Stomach (tissue), 9 donors: ENCODE measurements around the gene ARRB1. TPM values are rescaled to one million over a fixed set of nuclear protein-coding genes. Genes with fewer than 3 reads are reported as not detected.

ENCODE experiments used
- DNase-seq, 2 donors: peaks; one replicate each; pipeline versions ENCODE4 v3.0.0 to v3.0.0-alpha.2; 2013 to 2019
- H3K27ac ChIP-seq, 5 donors: fragments of 200-600 bp in 4 of 5; sonication (generic) in 4 of 5; one replicate each; pipeline ENCODE4 v1.5.1; 2013 to 2019; ENCODE audit warnings: mild to moderate bottlenecking in 1 of 5, moderate library complexity in 1 of 5
- H3K27me3 ChIP-seq, 3 donors: fragments of 200-600 bp; sonication (generic); one replicate each; pipeline ENCODE4 v1.5.1; 2017 to 2019; ENCODE audit warnings: mixed run types in 1 of 3
- H3K36me3 ChIP-seq, 4 donors: fragments of 200-600 bp; sonication (generic); 1 replicate in 3 of 4; 2 replicates in 1 of 4; pipeline ENCODE4 v1.5.1; 2016 to 2019
- H3K4me1 ChIP-seq, 4 donors: fragments of 200-600 bp; sonication (generic); one replicate each; pipeline ENCODE4 v1.5.1; 2016 to 2019
- H3K4me3 ChIP-seq, 4 donors: fragments of 200-600 bp; sonication (generic) in 3 of 4; one replicate each; pipeline ENCODE4 v1.5.1; 2016 to 2019; ENCODE audit warnings: mild to moderate bottlenecking in 1 of 4
- H3K9me3 ChIP-seq, 4 donors: fragments of 200-600 bp; sonication (generic); one replicate each; pipeline ENCODE4 v1.5.1; 2016 to 2019
- CTCF ChIP-seq, 7 experiments: fragments of 450-650 bp in 4 of 7; fragments of 200-600 bp in 3 of 7; sonication (generic) in 3 of 7; IDR thresholded peaks; one replicate each; pipeline ENCODE4 v1.5.1; 2016 to 2019; ENCODE audit warnings: antibody characterized with exemption in 7 of 7, control low read depth in 2 of 7, mild to moderate bottlenecking in 1 of 7
- EP300 ChIP-seq: sonication (generic); formaldehyde crosslinking; IDR thresholded peaks from one replicate; pipeline ENCODE4 v1.6.1; 2017; ENCODE audit warnings: antibody characterized with exemption
- POLR2A ChIP-seq, 4 donors: fragments of 450-650 bp; IDR thresholded peaks; one replicate each; pipeline ENCODE4 v1.6.1; 2016; ENCODE audit warnings: antibody characterized with exemption in 4 of 4, control low read depth in 2 of 4, mild to moderate bottlenecking in 1 of 4, moderate library complexity in 1 of 4
- POLR2AphosphoS5 ChIP-seq, 3 donors: sonication (generic); formaldehyde crosslinking; IDR thresholded peaks; one replicate each; pipeline ENCODE4 v1.6.1; 2016; ENCODE audit warnings: antibody characterized with exemption in 3 of 3
- WGBS, 5 donors: extraction: QIAGEN DNeasy Blood & Tissue Kit in 3 of 5; methylation state at CpG; one replicate each; pipeline versions ENCODE4 v1.1.5 to v1.1.7; 2013 to 2018; 5-methylcytosine and 5-hydroxymethylcytosine counted together
- intact Hi-C: fragments of 100-400 bp; cut with DNase I; formaldehyde crosslinking; loops from one replicate; pipeline ENCODE4 v1.15.1; 2023; ENCODE audit warnings: low total_unique reads
- polyA plus RNA-seq, 3 donors: library from polyadenylated mRNA; stranded (reverse); fragments of 200-250 nt; gene quantifications; one replicate each; pipeline ENCODE4 v1.2.3, GENCODE V29; 2013
- total RNA-seq, 5 donors: library from RNA; depleted of rRNA; stranded (reverse); fragments of >200 nt; gene quantifications; one replicate each; pipeline versions ENCODE4 v1.1.0 to v1.2.3, GENCODE V29; 2014 to 2016
- donor health status: healthy with polysubstance abuse.
- donor health status: Bipolar disorder and iron deficiency.
- donor health status: healthy.

The ARRB1 gene
- total and polyA plus RNA-seq, 8 donors: 18.0 to 151 (median 48.4) TPM

DNA sequence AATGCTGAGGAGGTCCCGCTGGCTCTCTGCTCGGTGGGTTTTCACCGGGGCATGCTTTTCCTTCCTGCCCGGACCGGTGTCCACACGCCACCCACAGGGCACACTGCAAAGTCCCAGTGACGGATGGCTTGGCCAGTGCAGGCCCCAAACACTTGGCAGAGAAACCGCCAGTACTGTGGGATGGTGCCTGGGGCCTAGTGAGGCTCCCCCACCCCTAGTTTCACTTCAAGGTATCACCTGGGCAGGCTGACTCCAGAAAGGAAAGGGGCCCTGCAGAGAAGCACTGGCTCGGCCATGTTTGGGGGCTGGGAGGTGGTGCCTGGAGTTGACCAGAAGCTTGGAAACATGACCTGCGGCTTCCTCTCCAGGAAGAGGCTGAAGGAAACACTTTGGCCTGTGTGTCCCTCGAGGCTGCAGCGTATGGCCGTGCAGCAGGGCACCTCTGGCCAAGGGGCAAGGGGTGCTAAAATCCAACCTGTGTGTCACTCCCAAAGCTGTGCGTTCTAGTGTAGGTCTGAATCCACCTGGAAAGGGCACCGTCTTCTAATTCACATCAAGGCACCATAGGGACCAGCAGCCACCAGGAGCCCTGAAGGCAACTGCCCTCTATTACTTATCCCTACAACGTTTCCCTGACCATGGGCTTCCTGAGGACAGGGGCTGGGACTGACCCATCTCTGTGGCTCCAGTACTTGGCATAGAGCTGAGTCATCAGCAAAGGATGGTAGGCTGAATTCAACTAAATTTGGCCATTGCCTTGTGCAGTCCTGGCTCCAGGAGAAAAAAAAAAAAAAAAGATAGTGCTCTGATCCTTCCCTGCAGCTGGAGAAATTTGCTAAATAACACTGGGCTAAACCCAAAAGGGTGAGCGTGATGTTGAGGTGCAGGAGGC lies 88.3 kb downstream of the ARRB1 start:
- TF ChIP-seq EP300 (no peak), POLR2AphosphoS5 (IDR thresholded peaks at IDR 0.05) (no peak), POLR2A (IDR thresholded peaks at IDR 0.05) (no peak), CTCF (IDR thresholded peaks at IDR 0.05) (no peak)
- Histone ChIP-seq H3K36me3 (peaks cover 20 to 37% (median 33%) of the 10 kb centered on the region in 4 donors), H3K27ac (peak overlapping the region in 1 of 5 donors; percentile 13), H3K4me1 (peaks cover 0 to 44% (median 23%) of the 10 kb centered on the region in 4 donors), H3K27me3 (no peaks in the 10 kb centered on the region), H3K4me3 (no peak overlapping the region), H3K9me3 (no peaks in the 10 kb centered on the region)
- intact Hi-C loops: no loop called here
- 56 to 72% (median 67%) methylated on average over 17 of the region's 17 CpGs for WGBS, 5 donors
- peak in 1 of 2 donors; percentile 16 for DNase-seq

DNA sequence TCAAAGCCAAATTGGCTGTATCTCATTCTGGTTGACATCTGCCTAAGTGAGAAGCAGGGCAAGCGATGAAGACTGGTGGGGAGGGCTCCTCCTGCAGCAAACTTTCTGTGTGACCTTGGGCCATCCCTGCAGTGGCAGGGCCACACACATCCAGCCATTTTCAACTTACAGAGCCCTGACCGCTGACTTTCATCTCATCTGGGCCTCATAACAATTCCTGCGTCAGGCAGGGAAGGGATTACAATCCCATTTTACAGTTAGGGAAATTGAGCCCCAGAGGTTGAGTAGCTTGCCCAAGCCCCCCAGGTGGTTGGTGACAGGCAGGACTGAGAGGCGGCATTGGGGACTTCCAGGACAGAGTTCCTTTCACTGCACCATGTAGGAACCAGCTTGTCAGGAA lies 89.0 kb downstream of the ARRB1 start:
- Histone ChIP-seq H3K4me3 (no peak overlapping the region), H3K27me3 (no peaks in the 10 kb centered on the region), H3K27ac (peak overlapping the region in 1 of 5 donors; percentile 42), H3K9me3 (no peaks in the 10 kb centered on the region), H3K36me3 (peaks cover 13 to 30% (median 26%) of the 10 kb centered on the region in 4 donors), H3K4me1 (peaks cover 0 to 44% (median 23%) of the 10 kb centered on the region in 4 donors)
- no peak for DNase-seq
- no peak for TF ChIP-seq POLR2A (IDR thresholded peaks at IDR 0.05)
- TF ChIP-seq CTCF (IDR thresholded peaks at IDR 0.05): no peak
- no peak for TF ChIP-seq EP300
- TF ChIP-seq POLR2AphosphoS5 (IDR thresholded peaks at IDR 0.05): no peak
- WGBS, 5 donors: 74 to 90% (median 83%) methylated on average over 4 of the region's 4 CpGs
- intact Hi-C loops: no loop called here

DNA sequence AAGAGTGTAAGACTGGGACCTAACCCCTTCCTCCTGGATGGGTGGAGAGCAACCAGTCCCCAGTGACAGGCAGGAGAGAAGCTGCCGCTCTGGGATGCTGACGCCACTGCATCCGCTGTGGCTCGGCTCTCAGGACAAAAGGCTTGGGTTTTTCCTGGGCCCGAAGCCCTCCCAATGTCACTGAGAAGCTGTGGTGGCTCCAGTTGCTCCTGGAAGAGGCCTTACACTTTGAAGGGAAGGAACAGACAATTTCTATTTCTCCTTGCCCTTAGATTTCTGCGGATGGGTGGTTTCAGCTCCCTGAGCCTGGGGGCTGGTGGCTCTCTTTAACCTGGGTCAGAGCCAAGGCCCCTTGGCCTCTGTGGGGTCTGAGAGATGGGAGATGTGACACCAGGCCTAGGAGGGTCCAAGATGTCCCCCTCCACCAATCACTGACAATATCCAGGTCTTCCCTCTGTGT lies 89.5 kb downstream of the ARRB1 start:
- Histone ChIP-seq H3K9me3 (no peaks in the 10 kb centered on the region), H3K4me1 (peaks cover 0 to 44% (median 23%) of the 10 kb centered on the region in 4 donors), H3K36me3 (peaks cover 8 to 25% (median 20%) of the 10 kb centered on the region in 4 donors), H3K27ac (peak overlapping the region in 1 of 5 donors; percentile 42), H3K4me3 (no peak overlapping the region), H3K27me3 (no peaks in the 10 kb centered on the region)
- TF ChIP-seq POLR2AphosphoS5 (IDR thresholded peaks at IDR 0.05) (no peak), EP300 (no peak), CTCF (IDR thresholded peaks at IDR 0.05) (no peak), POLR2A (IDR thresholded peaks at IDR 0.05) (no peak)
- DNase-seq: peak in 1 of 2 donors; percentile 10
- WGBS, 5 donors: 64 to 93% (median 81%) methylated on average over 5 to 6 of the region's 6 CpGs
- intact Hi-C loops: no loop called here

- Histone ChIP-seq H3K36me3 (peaks cover 2 to 11% (median 7%) of the 10 kb centered on the region in 4 donors), H3K27ac (no peak overlapping the region), H3K4me1 (peaks cover 0 to 44% (median 23%) of the 10 kb centered on the region in 4 donors), H3K9me3 (no peaks in the 10 kb centered on the region), H3K4me3 (no peak overlapping the region), H3K27me3 (no peaks in the 10 kb centered on the region)
- WGBS, 5 donors: 47 to 58% (median 53%) methylated on average over 10 of the region's 10 CpGs
- TF ChIP-seq CTCF (IDR thresholded peaks at IDR 0.05): no peak
- TF ChIP-seq POLR2A (IDR thresholded peaks at IDR 0.05): no peak
- no peak for TF ChIP-seq POLR2AphosphoS5 (IDR thresholded peaks at IDR 0.05)
- TF ChIP-seq EP300: no peak
- DNase-seq: peak in 1 of 2 donors; percentile 22
- intact Hi-C loops: no loop called here
Measured at GRCh38 chr11:75260396-75261170, 90.9 kb downstream of the ARRB1 start.
